Ascending aorta (tissue), 2 donors: ENCODE data around the gene PDE8B. TPM values are rescaled to one million over a fixed set of nuclear protein-coding genes. Genes with fewer than 3 reads are reported as not detected.

Experiments
- DNase-seq, 2 donors: peaks; one replicate each; pipeline ENCODE4 v3.0.0-alpha.2; 2019; ENCODE audit warnings: low spot score in 2 of 2
- H3K27ac ChIP-seq, 2 donors: fragments of 200-600 bp; sonication (generic); one replicate each; pipeline ENCODE4 v1.5.1; 2016 to 2017; ENCODE audit warnings: mild to moderate bottlenecking in 1 of 2
- H3K27me3 ChIP-seq: fragments of 200-600 bp; sonication (generic); one replicate; pipeline ENCODE4 v1.5.1; 2017
- H3K36me3 ChIP-seq, 2 donors: fragments of 200-600 bp; sonication (generic); one replicate each; pipeline ENCODE4 v1.5.1; 2016
- H3K4me1 ChIP-seq, 2 donors: fragments of 200-600 bp; sonication (generic); one replicate each; pipeline ENCODE4 v1.5.1; 2016 to 2017; ENCODE audit warnings: mild to moderate bottlenecking in 1 of 2
- H3K4me3 ChIP-seq, 2 donors: fragments of 200-600 bp; sonication (generic); one replicate each; pipeline ENCODE4 v1.5.1; 2016 to 2017; ENCODE audit warnings: mild to moderate bottlenecking in 1 of 2
- H3K9me3 ChIP-seq, 2 donors: fragments of 200-600 bp; sonication (generic); one replicate each; pipeline ENCODE4 v1.5.1; 2016
- CTCF ChIP-seq, 3 experiments: fragments of 200-600 bp in 2 of 3; fragments of 450-650 bp in 1 of 3; sonication (generic) in 2 of 3; IDR thresholded peaks; one replicate each; pipeline ENCODE4 v1.5.1; 2016 to 2019; ENCODE audit warnings: antibody characterized with exemption in 3 of 3, mild to moderate bottlenecking in 1 of 3, moderate library complexity in 1 of 3
- intact Hi-C: fragments of 100-400 bp; cut with DNase I; formaldehyde crosslinking; loops from one replicate; pipeline ENCODE4 v1.15.1; 2023
- total RNA-seq: library from RNA; depleted of rRNA; stranded (reverse); fragments of >200 nt; gene quantifications from one replicate; pipeline ENCODE4 v1.1.0, GENCODE V29; 2016

Gene PDE8B
- total RNA-seq, 1 donor from 2014 or later, result 28.1 TPM

- TF ChIP-seq CTCF (IDR thresholded peaks at IDR 0.05), result no peak
- Histone ChIP-seq H3K27ac (no peak overlapping the region), H3K27me3 (no peaks in the 10 kb centered on the region)
Observed at GRCh38 chr5:77262697-77263096, 52.2 kb downstream of the PDE8B start.

GRCh38 chr5:77266291-77266690 is 55.8 kb downstream of the PDE8B start:
- TF ChIP-seq CTCF (IDR thresholded peaks at IDR 0.05), result no peak
- intact Hi-C loops, result no loop called here
- Histone ChIP-seq H3K27ac (no peak overlapping the region), H3K9me3 (no peaks in the 10 kb centered on the region), H3K4me3 (no peak overlapping the region), H3K27me3 (no peaks in the 10 kb centered on the region), H3K4me1 (no peaks in the 10 kb centered on the region), H3K36me3 (no peaks in the 10 kb centered on the region)
- no peak for DNase-seq

More at GRCh38 chr5:77262697-77263096, 52.2 kb downstream of the PDE8B start:
- Histone ChIP-seq H3K9me3 (no peaks in the 10 kb centered on the region), H3K4me3 (no peak overlapping the region), H3K4me1 (no peaks in the 10 kb centered on the region), H3K36me3 (no peaks in the 10 kb centered on the region)
- intact Hi-C loops, result no loop called here
- no peak for DNase-seq

- DNase-seq, result no peak
- Histone ChIP-seq H3K36me3 (no peaks in the 10 kb centered on the region), H3K4me3 (no peak overlapping the region), H3K9me3 (no peaks in the 10 kb centered on the region), H3K27ac (no peak overlapping the region), H3K4me1 (no peaks in the 10 kb centered on the region), H3K27me3 (no peaks in the 10 kb centered on the region)
- intact Hi-C loops, result no loop called here
- TF ChIP-seq CTCF (IDR thresholded peaks at IDR 0.05), result no peak
Observed at GRCh38 chr5:77267496-77267895, 57.0 kb downstream of the PDE8B start.

GRCh38 chr5:77272206-77272605 is 61.7 kb downstream of the PDE8B start:
- Histone ChIP-seq H3K4me3 (no peak overlapping the region), H3K27ac (no peak overlapping the region), H3K9me3 (no peaks in the 10 kb centered on the region), H3K27me3 (no peaks in the 10 kb centered on the region), H3K4me1 (no peaks in the 10 kb centered on the region), H3K36me3 (no peaks in the 10 kb centered on the region)
- intact Hi-C loops, result no loop called here
- no peak for DNase-seq
- TF ChIP-seq CTCF (IDR thresholded peaks at IDR 0.05), result no peak

GRCh38 chr5:77277759-77278158 is 67.3 kb downstream of the PDE8B start:
- Histone ChIP-seq H3K27ac (no peak overlapping the region), H3K9me3 (no peaks in the 10 kb centered on the region), H3K36me3 (no peaks in the 10 kb centered on the region), H3K4me3 (no peak overlapping the region), H3K4me1 (peaks cover 5 to 6% of the 10 kb centered on the region in 2 donors), H3K27me3 (no peaks in the 10 kb centered on the region)
- intact Hi-C loops, result no loop called here
- TF ChIP-seq CTCF (IDR thresholded peaks at IDR 0.05), result no peak
- no peak for DNase-seq

GRCh38 chr5:77280036-77280435 is 69.6 kb downstream of the PDE8B start:
- no peak for TF ChIP-seq CTCF (IDR thresholded peaks at IDR 0.05)
- peaks cover 5 to 7% of the 10 kb centered on the region in 2 donors for H3K4me1 ChIP-seq
- intact Hi-C loops, result no loop called here
- H3K36me3 ChIP-seq, result no peaks in the 10 kb centered on the region
- DNase-seq, result no peak
- no peaks in the 10 kb centered on the region for H3K9me3 ChIP-seq
- no peak overlapping the region for H3K4me3 ChIP-seq
- H3K27me3 ChIP-seq, result no peaks in the 10 kb centered on the region
- H3K27ac ChIP-seq, result no peak overlapping the region
